Activated gamma-delta T cell treated with anti-CD3 and anti-CD28 coated beads, Interleukin-2, amount 50 U/mL, for 16 hours (primary cell): Measurements from ENCODE around the gene PAX2.
"Not testable (repeated sequence)": the region's sequence is repeated elsewhere in the genome, so short reads cannot be mapped to it uniquely, and the experiment has no call there.

Experiments
- DNase-seq: peaks from one replicate; pipeline ENCODE4 v3.0.0-alpha.2; 2020; ENCODE audit warnings: low read depth

Gene PAX2

DNA sequence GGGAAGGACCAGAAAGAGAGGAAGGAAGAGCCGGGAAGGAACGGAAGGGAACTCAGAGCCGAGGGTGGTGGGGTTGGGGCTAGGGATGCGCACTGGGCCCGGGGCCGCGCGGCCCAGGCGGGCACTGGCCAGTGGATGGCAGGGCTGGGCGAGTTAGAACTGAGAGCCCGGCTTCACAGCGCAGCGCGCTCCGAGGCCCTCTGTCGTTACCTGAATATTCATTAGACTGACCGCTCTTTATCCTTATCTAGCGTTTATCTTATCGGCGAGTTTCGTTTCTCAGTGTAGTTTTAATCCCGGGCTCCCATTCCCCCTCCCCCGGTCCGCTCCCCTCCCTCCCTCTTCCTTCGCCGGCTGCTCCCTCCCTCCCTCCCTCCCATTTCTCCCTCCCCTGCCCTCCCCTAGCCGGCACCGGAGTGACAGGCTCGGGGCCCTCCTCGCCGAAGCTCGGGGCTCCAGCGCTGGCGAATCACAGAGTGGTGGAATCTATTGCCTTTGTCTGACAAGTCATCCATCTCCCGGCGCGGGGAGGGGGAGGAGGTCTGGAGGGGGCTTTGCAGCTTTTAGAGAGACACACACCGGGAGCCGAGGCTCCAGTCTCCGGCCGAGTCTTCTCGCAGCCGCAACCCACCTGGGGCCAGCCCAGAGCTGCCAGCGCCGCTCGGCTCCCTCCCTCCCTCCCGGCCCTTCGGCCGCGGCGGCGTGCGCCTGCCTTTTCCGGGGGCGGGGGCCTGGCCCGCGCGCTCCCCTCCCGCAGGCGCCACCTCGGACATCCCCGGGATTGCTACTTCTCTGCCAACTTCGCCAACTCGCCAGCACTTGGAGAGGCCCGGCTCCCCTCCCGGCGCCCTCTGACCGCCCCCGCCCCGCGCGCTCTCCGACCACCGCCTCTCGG lies at the start of gene PAX2:
Gene PAX2, plus strand, starts transcription at position 596 of the 895 bp plus-strand sequence. CDS start 679 bp downstream, outside the sequence.
- no peak for DNase-seq

DNA sequence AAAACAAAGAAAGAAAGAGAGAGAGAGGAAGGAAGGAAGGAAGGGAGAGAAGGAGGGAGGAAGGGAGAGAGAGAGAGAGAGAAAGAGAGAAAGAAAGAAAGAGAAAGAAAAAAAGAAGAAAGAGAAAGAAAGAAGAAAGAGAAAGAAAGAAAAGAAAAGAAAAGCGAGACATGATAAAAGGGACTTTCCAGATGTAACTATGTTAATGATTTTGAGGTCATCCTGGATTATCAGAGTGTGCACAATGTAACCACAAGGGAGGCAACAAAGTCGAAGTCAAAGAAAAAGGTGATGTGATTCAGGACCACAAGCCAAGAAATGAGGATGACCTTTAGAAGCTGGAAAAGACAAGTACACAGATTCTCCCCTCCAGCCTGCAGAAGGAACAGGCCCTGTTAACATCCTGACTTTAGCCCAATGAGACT lies 48.9 kb upstream of the PAX2 start:
- DNase-seq = no peak

DNA sequence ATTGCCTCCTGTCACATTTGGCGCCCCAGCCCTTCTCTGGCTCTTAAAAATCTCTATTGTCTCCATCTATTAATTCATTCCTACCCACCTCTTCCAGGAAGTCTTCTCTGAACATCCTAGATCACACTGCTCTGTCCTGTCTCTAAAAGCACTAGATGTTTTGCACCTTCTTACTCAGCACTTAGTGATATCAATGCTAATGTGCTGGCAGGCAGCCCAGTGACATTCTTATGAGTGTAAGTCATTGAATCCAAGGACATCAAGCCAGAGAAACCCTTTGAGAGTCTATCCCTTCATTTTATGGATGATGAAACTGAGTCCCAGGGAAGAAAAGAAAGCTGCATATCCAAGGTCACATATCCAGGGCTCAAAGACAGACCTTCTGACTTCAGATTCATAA lies 48.3 kb upstream of the PAX2 start:
- no peak for DNase-seq

DNA sequence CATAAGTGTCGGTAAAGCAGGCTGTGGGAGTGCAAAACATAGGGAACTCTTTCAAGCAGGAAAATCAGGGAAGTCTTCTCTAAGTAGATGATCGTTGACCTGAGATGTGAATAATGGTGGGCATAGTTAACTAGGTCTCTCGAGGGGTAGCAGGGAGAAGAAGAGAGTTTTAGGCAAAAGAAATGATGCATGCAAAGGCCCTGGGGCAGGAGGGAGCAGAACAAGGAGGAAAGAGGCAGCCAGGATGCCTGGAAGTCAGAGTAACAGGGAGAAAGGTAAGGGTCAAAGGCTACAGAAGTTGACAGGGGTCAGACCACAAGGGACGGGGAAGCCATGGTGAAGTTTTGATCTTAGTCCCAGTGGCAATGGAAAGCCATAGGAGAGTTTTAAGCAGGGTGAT lies 47.8 kb upstream of the PAX2 start:
- no peak for DNase-seq

DNA sequence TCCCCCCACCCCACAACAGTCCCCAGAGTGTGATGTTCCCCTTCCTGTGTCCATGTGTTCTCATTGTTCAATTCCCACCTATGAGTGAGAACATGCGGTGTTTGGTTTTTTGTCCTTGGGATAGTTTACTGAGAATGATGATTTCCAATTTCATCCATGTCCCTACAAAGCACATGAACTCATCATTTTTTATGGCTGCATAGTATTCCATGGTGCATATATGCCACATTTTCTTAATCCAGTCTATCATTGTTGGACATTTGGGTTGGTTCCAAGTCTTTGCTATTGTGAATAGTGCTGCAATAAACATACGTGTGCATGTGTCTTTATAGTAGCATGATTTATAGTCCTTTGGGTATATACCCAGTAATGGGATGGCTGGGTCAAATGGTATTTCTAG lies 43.7 kb upstream of the PAX2 start:
- DNase-seq = not testable (repeated sequence)

DNA sequence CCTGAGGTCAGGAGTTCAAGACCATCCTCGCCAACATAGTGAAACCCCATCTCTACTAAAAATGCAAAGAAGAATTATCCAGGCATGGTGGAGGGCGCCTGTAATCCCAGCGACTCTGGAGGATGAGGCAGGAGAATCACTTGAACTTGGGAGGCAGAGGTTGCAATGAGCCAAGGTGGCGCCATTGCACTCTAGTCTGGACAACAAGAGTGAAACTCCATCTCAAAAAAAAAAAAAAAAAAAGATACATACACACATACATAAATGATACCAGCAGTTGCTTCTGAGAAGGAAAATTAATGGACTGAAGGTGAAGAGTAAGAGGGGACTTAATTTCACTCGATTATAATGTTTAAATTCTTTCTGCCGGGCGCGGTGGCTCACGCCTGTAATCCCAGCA lies 40.2 kb upstream of the PAX2 start:
- DNase-seq = no peak

DNA sequence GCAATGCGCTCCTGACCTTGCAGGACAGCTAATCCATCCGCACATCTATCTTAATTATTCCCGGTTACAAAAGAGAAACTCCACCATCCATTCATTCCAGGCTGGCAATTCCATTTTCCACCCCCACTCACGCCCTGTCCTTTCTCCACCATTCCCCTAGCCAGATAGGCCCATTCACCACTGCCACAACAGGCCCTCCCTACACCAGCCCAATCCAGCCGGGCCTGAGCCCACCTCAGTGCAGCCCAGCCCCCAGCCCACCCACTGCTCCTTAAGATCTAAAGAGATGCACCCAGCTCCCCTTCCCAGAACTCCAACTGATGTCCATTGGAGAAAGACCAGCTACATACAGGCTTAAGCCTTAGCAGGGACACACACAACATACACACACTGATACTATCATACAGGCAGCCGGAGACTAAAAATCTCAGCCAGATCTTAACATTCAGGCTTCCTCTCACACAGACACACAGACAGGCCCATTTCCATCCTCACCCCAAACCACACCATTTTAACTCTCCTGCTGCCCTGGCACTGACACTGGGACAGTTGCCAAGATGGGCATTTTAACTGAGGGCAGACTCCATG lies 38.0 kb upstream of the PAX2 start:
- no peak for DNase-seq

DNA sequence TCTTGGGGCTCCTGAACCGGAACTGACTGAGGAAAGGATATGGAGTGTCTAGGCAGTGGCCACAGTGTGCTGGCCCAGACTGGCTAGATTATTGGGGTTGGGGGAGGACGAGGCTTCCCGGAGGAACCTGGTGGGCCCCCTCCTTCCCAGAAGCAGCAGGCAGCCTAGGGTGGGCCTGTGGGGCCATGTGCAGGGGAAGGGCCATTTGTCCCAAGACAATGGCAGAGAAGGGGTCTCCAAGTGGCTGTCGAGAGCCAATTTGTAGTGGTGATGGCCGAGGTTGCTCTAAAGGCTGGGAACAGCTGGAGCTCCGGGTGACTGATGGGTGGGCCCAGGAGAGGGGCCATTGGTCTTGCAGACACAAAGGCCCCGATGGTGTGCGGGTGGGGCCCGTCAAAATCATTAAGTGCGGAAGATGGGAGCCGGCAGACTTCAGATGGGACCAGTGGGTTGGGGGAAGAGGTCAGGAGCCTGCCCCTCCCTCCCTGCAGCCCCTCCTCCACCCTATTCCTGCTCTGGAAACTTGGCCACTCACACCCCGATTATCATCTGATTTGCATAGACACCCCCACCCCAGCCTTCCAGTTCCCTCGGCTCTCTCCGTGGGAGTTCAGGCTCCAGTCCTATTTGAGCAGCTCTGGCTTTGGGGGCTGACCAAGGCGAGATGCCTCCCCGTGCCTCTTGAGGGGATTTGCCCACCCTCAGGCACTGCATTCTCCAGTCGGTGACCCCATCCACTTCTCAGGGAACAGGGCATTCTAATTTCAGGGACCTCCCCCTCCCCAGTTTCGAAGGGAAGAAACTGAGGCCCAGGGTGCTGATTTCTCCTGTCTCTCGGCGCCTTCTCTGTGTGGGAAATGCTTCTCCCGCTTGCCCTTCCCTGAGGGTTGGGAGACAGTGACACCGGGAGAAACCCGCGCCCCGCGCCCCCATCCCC lies 36.0 kb upstream of the PAX2 start:
- no peak for DNase-seq

DNA sequence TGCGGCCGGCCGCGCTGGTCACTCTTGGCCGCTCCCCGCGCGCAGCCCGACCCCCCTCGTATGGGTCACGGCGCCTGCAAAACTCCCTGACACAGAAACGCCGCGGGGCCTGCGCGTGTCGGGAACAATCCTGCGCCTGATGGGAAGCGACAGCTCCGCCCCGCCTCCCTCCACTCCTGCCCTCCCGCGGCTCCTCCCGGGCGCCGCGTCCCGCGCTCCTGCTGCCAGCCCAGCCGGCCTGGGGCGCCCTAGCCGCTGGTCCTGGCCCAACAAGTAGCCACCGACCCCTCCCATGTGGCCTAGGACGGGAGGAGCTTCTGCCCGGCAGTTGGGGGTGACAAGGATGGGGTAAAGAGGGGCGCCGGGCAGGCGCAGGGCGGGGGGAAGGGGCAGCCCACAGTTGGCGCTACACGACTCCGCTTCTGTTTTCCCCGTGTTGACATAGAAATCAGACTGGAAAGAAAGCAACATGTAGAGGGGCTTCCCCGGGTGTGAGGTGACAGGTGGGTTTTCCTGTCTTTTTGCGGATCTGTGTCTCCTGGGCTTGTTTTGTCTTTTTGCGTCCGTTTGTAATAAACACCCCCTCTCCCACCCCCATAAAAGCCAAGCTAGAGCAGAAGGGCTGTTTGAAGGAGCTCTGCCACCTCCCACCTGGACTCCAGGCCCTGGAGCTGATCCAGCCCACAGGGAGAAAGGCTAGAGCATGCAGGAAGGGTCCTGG lies 35.1 kb upstream of the PAX2 start:
- DNase-seq = no peak

DNA sequence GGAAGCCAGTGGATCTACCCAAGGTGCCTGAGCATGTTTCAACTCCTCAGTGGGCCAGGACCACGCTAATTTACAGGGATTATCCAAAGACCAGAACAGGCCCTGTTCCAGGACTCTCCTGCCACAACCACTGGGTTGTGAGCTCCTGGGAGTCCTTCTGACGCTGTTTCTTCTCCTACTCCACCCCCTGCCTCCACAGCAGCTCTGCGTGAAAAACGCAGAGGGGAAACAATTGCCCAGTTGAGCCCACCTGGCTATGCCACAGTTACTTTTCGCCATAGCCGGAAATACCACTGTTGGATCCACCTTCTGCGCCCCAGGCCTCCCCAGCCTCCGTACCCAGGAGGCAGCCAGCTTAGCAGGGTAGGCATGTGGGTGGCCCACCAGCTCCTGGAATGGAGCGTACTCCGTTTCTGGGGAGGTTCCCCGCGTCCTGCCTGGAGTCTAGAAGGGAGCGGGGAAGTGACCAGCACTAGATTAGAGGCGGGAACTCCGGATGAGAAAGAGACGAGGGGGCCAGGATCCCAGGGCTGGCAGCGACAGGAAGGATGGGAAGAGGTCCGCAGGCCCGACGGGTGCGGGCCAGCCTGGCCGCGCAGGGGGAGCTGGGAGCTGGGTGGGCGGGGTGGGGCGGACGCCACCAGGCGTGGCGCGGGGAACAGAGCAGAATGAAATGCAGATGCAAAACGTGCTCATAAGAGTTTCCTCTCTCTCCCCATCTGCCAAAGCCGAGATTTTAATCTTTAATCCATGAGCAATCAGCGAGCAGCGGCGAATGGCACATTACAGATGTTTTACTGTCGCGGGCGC lies 32.1 kb upstream of the PAX2 start:
- DNase-seq = no peak

DNA sequence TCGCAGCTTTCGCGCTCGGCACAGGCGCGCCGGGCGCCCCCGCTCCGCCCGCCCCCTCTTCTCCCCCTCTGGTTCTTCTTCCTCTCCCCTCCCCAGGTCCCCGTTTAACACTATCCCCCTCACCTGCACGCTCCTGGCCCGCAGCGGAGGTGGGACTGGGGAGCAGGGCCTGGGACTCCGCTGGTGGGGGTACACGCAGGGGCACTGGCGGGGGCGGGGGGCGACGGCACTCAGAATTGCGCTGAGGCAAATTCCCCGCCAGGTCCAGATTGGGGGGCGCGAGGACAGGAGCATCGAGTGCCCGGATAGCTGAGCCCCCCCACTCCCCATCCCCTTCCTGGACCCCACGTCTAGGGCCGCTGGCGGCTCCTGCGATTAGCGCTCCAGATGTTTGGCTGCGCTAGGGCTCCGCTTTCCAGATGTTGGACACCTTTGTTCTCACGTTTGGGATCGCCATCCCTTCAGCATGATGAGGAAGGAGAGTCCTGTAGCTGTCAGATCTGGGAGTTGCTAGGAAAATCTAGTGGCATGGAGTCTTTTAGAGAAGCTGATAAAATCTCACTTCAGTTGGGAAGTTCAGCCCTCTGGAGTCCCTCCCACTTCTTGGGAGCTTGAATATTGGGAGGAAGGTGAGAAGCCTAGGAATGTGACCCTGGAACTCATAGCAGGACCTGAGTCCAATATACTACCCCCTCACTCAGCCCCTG lies 31.4 kb upstream of the PAX2 start:
- no peak for DNase-seq

DNA sequence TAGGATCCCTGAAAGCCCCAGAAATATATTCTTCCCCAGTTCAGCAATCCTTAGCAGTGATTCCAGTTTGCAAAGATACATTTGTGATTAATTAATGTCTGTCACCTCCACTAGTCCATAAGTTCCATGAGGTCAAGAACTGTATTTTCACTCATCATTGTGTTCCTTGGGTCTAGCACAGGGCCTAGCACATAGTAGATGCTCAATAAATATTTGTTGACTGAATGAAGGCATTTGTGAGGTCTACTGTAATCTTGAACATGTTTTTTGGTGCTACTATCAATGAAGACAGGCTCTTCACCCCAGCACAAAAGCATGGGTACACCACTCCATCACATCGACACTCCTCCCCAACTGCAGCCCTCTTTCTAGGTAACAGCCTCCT lies 30.8 kb upstream of the PAX2 start:
- DNase-seq = no peak

DNA sequence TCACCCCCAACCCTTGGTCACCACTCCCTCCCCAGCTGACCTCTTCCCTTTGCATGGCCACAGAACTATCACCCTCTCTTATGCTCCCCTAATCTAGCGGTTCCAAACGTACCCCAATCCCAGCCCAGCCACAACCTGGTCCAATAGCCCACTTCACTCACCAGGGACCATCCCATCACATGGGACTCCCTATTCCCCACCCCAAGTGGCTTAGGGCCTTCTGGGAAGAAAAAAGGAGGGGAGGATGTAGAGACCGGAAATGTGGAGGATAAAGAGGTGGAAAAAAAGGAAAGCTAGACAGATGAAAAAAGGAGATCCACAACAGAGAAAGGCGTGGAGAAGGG lies 30.3 kb upstream of the PAX2 start:
- no peak for DNase-seq

DNA sequence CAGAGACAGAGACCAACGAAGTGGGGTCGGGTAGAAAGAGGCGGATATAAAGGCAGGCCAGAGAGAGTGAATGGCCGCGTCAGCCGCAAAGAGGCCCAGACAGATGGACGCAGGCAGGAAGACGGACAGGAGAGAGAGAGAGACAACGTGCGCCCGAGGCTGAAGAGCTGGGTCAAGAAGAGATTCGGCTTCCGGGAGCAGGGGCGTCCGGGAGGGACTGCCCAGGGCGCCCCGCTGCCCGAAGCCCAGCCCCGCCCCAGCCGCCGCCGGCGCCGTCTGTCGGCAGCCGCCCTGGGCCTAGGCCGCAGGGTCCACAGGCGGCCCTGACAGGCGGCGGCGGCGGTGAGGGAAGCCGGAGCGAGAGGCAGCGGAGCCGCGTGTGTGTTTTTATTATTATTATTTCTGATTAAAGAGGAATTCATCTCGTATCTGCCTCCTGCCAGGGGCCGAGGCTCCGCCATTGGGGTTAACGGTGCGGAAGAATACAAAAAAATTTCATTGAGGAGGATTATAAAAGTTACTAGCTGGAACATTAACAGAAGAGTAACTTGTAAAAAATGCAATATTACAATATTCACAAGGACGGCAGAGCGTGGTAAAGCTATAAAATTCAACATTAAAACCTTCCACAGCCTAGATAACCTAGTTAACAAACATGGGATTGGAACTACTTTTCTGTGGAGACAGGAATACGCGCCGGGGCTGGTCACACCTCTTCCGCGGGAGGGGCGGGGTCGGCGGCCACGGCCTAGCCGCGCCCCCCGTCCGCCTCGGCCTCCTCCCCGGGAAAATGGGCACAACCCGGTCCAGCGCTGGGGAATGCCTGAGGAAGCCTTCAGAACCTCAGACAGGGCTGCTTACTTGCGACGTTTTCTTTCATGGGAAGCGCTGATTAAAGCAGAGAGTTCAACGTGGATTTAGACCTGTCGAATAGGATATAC lies 29.7 kb upstream of the PAX2 start:
- DNase-seq = no peak

DNA sequence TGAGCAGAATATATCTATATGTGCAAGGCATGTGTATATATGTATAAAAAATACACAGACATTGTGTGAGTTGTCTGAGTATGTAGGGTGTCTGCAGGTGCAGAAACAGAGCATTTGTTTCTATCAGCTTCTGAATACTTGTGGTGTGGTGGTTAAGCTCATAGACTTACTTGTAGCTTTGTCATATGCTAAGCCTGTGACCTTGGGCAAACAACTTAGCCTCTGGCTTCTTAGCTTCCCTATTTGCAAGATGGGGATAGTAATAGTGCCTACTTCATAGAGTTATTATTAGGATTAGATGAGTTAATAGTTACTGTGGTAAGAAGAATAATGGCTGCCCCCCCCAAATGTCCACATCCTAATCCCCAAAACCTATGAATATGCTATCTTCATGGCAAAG lies 28.2 kb upstream of the PAX2 start:
- no peak for DNase-seq

DNA sequence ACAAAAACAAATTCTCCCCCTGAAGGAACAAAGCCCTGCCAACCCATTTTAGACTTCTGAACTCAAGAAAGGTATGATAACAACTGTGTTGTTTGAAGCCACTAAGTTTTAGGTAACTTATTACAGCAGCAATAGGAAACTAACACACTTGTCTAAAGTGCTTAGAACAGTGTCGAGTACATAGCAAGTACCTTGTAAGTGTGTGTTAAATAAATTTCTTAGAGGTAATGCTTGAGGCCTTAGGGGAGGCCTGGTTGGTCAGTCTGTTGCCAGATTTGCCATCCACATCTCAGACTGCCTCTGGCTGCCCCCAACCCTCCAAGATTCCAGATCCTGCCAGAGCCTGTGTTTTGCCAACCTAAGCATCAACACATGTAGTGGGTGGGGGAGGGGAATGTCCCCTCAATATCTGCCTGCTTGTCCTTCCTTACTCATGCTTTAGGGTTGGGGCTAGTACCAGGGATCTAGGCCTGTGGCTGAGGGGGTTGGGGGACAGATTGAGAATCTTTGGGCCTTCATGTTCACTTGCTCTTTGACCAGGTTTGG lies 27.1 kb upstream of the PAX2 start:
- DNase-seq = no peak

DNA sequence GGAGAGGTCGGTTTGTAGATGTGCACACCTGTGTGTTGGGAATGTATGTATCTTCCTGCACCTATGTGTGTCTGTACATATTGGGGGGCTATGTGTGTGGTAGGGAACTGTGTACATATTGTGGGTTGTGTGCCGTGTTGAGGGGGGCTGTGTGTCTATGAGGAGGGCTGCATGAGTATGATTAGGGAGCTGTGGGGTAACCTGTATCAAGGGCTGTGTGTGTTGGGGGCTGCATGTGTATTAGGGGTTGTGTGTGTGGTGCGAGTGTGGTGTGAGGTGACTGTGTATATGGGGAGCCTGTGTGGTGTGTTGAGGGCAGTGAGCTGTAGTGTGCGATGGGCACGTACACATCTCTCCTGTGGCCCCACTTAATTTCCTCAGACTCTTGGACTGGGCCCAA lies 22.2 kb upstream of the PAX2 start:
- DNase-seq = no peak

DNA sequence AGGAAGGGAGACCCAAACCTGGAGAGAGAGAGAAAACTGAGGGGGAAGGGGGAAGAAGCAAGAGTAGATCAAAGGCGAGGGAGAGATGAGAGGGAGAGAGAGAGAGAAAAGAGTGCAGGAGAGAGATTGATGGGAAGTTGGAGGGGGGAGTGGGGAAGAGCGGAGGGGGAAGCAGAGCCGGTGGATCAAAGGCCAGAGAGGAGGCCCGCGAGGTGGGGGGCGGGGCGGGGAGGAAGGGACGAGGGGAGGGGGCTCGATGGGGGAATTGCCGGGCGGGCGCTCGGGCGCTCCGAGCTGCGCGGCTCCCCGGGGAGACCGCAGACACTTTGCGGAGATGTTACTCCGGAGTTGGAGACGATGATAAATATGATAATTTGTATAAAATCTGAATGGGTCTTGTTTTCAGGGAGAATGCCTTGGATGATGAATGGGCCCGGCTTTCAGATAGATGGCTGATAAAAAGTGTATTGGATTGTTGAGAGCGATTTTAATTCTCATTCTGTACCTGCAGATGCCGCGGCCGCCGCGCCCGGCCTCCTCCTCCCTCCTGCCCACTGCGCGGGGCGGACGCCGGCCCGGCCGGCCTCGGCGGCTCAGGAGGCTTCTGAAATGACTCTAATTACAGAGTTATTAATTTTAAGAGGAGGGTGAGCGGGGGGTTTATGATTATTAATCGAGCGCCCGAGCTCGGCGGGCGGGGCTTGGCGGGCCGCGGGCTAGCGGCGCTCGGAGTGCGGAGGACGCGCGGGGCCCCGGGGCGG lies 21.4 kb upstream of the PAX2 start:
- DNase-seq = no peak
